HG02623 (cell line): ENCODE data around the gene HCAR2.
"Not testable (repeated sequence)": the region's sequence is repeated elsewhere in the genome, so short reads cannot be mapped to it uniquely, and the experiment has no call there.

ENCODE experiments used
- ATAC-seq: cut with Tn5 transposase; IDR thresholded peaks from one replicate; pipeline ENCODE4 v1.9.1; 2021; ENCODE audit warnings: moderate library complexity; ENCODE audit not compliant: unreplicated experiment

Gene HCAR2

DNA sequence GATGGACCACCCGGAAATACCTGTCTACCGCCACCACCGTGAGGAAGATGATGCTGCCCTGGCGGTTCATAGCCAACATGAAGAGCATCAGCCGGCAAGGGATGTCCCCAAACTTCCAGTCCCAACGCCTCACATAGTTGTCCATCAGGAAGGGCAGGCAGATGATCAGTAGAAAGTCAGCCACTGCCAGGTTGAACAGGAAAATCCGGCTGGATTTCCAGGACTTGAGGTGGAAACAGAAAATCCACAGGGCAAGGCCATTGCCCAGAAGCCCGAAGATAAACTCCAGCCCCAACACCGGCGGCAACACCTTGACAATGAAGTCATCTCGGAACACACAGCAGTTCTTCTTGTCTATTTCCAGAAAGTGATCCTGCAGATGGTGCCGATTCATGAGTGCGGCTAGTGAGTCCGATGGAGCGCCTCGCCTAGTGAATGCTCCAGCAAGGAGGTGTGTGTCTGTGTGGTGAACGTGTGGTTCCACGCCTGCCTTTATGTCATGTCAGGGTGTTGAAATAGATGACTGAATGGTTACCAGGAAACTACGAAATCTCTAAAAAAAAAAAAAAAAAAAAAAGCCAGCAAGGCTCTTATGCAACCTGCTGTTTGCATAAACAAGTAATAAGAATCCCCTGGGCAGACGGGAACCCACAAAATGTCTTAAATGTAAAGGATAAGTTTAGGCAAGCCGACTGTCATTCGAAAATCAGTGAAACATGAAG is at the start of gene HCAR2:
Gene HCAR2 (minus strand): TSS at position 468 of the 722 bp plus-strand sequence. CDS start 74 bp downstream, at position 394.
- ATAC-seq = not testable (repeated sequence)

DNA sequence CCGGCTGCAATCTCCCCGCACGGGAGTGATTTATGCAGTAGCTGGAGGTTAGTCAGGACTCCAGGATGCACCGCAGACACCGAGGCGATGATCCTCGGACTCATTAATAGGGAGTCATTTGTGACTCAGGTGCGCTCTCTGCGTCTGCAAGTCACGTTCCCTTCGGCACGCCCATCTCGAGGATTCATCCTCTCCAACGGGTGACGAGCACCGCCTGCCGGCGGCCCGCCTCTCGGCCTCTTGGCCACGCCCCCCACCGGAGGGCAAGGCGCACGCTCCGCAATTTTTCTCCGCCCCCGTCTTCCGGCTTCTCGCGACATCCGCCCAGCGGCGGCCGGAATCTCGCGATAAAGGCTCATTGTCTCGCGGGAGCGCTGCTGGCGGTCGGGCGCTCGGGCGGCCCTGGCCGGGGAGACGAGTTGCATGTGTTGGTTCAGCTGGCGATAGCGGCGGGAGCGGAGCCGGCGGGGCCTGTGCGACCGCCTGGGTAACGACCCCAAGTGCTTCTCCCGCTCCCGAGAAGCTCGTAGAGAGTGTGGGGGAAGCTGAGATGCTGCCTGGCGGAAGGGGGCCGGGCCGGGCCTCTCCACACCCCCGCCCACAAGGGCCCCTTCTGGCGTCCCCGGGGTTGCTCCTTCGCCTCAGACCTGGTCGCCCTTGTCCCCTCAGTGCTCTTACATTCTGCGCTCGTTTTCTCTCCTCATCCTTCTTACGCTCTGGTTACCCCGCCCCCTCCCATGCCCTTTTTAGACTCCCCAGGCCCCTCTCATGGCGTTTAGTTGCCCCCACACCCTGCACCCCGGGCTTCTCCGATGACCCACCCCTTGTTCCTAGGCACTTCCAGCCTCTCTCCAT is 49.5 kb upstream of the HCAR2 start, which contains the start of gene DENR:
Gene DENR (plus strand): TSS at position 361 of the 855 bp plus-strand sequence. CDS start 878 bp downstream, outside the sequence.
- peak; percentile 92 for ATAC-seq

DNA sequence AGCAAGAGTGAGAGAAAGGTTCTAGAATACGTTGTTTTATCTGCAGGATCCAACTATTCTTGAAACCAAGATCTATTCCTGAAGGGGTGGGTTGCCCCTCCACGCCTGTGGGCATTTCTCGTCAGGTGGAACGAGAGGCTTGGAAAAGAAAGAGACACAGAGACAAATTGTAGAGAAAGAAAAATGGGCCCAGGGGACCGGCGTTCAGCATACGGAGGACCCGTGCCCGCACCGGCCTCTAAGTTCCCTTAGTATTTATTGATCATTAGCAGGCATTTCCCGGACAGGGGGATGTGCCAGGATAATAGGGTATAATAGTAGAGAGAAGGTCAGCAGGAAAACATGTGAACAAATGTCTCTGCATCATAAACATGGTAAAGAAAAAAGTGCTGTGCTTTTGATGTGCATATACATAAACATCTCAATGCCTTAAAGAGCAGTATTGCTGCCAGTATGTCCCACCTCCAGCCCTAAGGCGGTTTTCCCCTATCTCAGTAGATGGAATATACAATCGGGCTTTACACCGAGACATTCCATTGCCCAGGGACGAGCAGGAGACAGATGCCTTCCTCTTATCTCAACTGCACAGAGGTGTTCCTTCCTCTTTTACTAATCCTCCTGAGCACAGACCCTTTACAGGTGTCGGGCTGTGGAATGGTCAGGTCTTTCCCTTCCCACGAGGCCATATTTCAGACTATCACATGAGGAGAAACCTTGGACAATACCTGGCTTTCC is 47.8 kb upstream of the HCAR2 start:
- ATAC-seq = not testable (repeated sequence)

DNA sequence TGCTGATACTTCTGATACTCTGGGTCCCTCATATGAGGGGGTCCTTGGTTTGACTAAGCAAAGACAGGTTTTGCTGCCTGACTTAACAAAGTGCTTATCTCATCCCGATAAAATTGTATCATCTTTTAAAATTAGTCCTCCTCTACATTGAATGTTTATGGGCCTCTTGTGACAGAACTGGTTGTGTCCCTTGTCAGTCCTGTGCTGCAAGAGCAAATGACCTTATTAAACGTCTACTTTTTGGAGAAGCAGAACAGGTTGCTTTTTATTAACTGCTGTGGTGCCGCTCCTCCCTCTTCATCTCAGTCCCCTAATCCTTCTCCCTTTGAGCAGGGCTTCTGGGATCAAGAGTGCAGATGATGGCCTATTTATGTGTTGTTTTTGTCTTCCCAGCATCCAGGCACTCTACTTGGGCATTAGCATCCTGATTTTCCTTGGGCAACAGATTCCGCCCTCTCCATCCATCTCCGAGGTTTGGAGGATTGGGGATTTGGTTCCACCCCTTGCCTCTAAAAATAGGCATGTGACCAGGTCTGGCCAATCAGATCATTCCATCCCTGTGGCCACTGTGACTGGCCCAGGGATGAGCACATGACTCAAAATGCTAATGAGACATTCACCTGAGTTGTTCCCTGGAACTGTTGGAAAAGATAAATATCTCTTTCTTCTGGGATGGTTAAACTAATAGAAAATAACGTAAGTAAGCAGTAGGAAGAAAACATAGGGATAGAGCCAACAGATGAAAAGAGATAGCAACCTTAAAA is 46.6 kb upstream of the HCAR2 start:
- ATAC-seq = no peak

DNA sequence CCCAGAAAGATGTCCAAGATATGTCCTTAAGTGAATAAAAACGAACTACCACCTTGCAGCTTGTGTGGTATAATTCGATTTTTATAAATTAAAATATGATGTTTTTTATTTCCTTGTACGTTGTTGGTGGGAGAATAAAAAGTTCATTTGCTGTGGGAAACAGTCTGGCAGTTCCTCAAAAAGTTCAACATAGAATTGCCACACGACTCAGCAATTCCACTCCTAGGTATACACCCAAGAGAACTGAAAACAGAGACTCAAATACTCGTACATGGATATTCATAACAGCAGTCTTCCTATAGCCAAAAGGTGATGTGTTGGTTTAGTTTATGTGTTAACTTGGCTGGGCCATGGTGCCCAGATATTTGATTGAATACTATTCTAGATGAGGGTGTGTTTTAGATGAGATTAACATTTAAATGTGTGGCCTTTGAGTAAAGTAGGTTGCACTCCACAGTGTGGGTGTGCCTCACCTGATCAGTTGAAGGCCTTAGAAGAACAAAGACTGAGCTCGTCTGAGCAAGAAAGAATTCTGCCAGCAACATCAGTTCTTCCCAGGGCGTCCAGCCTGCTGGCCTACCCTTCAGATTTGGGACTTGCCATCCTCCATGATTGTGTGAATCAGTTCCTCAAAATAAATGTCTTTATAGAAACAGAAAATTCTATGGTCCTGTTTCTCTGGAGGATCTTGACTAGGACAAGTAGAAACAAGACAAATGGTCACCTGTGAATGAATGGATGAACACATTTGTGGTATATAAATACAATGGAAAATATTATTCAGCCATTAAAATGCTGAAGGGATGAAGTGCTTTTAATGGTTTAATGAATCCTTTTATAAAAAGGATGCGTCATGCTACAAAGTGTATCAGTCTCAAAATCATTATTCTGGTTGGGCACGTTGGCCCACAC is 44.3 kb upstream of the HCAR2 start:
- no peak for ATAC-seq

DNA sequence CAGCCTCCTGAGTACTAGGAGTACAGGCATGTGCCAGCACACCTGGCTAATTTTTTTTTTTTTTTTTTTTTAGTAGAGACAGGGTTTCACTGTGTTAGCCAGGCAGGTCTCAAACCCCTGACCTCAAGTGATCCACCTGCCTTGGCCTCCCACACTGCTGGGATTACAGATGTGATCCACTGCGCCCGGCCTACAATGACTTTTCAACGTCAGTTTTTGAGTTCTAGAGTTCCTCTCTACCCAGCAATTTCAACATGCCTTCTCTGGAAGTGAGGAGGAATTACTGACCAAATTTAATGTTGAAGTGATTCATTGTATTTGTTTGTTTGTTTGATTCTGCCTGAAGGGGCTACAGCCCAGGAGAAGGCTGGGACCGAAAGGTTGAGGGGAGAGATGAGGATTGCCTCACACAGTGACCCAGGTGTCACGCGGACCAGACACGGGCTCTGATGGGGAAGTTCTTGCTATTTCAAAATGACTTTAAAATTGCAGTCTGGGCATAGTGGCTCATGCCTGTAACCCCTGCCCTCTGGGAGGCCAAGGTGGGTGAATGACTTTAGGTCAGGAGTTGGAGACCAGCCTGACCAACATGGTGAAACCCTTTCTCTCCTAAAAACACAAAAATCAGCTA is 40.9 kb upstream of the HCAR2 start:
- ATAC-seq = no peak

DNA sequence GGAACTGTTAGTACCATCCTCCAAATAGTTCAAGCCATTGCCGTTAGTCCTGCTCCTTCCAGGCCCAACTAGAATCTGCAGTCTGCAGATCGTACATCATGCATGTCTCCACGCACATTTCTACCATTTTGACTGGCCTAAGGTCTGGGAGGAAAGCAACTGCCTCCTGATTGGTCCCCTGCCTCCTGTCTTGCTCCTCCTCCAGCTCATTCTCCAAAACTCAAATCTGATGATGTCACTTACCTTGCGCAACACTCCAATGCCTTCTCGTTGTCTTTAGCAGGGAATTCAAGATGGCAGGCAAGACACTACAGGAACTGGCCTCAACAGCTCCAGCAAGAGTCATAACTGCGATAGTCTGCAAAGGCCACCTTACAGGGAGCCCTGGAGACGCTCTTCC is 37.2 kb upstream of the HCAR2 start:
- no peak for ATAC-seq

DNA sequence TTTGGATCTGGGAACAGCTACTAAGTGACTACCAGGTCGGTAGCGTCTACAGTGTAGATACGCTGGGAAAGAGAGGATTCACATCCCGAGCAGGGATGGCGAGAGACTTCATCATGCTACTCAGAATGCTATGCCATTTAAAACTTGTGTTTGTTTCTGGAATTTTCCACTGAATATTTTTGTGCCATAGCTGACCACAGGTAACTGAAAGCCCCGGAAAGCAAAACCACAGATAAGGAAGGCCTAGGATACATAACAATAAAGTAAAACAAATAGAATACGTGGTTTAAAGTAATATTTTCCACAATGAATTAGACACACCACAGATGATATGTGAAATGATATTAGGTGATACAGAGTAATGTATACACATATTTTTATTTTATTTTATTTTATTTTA is 35.4 kb upstream of the HCAR2 start:
- no peak for ATAC-seq

DNA sequence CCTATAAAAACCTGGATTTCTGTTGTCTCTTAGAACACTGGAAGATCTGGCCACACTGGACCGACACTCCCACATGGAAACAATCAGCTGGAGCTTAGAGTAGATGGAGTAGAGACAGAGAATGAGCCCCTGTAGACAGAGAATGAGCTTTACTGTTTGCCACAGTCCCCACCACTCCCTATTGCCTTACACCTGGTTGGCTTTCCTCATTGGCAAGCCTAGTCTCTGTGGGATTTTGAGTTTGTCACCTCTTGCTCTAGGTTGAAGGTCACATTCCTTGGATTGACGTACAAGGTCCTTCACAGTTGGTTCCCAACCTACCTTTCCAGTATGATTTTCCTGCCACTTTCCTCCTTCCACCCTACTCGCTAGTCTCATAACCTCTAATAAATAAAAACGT is 29.5 kb upstream of the HCAR2 start:
- no peak for ATAC-seq

DNA sequence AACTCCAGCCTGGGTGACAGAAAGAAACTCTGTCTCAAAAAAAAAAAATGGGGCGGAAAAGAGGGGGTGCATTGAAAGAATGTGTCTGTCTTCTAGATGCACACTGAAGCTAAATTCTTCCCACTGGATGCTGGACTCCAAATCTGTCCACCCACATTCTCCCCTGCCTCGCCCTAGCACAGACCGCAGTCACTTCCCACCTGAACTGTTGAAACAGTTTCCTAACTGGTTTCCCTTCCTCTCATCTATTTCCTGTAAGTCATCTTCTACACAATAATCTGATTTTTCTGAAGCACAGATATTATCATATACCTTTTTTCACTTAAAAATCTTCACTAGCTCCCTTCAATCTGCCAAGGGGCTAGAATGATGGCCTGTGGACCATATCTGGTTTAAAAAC is 29.0 kb upstream of the HCAR2 start:
- no peak for ATAC-seq

DNA sequence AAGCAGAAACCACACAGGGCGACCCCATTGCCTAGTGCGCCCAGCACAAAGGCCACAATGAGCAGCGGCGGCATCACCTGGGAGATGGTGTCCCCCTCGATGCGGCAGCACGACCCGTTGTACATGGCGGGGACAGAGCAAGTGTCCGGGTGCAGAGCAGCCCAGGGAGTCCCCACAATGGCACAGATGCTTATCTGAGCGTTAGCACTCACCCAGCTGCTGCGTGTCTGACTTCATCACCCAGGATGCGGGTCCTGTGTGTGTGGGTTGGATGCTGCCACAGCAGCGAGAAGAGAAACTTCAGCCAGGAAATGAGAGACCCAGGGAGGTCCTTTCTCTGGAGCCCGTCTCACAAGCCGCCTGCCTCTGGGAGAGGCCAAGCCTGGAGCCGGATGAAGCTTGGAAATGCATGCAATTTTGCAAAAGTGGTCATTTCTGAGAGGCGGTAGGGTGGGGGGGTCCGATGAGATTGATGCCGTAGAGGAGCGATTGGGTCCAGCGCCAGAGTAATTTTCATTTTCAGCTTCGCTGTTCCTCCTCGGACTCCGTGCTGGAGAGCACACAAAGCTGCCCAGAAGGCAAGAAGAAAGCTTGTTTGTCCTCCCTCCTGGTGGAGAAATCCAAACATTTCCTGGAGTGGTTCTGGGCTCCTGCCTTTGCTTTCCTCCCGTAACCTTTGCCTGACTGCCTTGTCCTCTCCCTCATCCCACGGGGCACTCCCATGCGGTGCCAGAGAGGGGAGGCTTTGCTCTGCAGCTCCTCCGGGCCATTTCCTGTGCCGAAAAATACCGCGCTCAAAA is 27.3 kb upstream of the HCAR2 start, which contains the start of gene HCAR1:
Gene HCAR1 (minus strand): TSS at position 630 of the 800 bp plus-strand sequence. CDS start 505 bp downstream, at position 125.
- no peak for ATAC-seq

DNA sequence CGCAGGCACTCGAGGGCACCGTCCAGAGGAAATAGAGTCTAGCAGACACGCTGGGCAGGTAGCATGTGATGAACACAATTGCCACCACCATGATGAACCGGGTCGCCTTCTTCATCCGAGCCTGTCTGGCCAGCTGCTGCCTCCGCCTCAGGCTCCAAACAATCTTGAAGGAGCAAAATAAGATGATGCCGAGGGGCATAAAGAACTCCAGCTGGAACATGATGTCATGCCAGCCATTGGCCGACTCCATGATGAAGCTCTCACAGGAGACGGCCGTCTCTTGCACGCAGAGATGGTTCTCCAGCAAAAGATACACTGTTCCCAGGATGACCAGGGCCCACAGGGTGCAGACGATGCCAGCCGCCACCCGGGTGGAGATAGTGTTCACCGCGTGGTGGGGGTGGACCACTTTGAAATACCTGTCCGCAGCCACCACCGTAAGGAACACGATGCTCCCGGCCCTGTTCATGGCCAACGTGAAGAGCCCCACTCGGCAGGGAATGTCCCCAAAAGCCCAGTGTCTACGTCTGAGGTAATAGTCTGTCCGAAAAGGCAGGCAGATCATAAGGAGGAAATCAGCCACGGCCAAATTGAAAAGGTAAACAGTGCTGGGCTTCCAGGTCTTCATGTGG is 26.5 kb upstream of the HCAR2 start:
- ATAC-seq = no peak

DNA sequence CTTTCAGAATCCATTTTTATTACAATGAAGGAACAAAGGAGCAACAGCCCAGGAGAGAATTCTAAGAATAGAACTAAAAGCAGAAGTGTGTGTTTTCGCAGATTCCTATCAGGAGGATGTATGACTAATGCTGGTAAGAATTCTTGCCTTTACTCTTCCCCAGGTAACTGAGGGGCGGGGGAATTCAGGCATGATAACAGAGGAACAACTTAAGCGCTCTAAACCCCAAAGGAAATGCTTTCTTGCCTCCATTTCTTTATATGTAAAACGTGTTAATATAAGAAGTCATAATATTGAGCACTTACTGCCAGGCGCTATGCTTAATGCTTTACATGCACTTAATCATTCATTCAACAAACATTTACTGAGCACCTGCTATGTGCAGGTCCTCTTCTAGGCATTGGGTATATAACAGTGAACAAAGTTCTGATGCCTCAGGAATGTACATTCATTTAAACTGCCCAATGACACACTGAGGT is 23.0 kb upstream of the HCAR2 start:
- no peak for ATAC-seq

DNA sequence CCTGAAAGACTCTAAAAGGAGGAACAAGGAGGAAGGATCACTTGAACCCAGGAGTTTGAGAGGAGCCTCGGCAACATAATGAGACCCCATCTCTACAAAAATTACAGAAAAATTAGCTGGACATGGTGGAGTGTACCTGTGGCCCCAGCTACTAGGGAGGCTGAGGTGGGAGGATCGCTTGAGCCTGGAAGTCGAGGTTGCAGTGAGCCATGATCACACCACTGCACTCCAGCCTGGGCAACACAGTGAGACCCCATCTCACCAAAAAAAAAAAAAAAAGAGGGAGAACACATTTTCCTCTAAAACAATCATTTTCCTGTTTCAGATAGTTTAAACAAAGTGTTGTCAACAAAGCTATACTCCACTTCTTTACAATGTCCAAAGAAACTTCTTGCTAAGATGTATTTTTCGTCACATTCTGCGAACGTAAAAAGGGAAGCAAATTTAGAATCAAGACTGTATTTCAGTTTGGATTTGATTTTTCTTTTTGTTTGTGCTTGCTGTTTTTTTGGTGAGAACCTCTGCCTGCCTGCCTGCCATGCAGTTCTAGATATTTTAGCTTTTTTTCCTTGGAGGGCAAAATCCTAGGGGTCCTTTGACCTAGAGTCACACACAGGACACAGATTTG is 22.4 kb upstream of the HCAR2 start:
- no peak for ATAC-seq

DNA sequence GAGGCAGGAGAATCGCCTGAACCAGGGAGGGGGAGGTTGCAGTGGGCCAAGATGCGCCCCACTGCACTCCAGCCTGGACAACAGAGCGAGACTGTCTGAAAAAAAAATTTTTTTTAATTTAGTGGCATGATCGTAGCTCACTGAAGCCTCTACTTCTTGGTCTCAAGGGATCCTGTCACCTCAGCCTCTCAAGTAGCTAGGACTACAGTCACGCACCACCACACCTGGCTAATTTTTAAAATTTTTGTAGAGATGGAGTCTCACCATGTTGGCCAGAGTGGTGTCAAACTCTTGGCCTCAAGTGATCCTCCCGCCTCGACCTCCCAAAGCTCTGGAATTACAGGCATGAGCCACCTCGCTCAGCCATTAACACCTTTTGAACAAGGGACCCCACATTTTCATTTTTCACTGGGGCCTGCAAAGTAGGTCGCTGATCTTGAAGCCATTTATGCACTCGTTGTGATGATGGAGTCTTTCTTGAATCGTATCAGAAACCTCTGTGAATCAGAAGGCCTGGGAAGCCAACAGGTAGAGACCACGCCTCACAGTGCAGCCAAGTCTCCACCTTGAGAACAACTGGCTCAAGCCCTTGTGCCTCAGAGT is 21.6 kb upstream of the HCAR2 start:
- no peak for ATAC-seq

DNA sequence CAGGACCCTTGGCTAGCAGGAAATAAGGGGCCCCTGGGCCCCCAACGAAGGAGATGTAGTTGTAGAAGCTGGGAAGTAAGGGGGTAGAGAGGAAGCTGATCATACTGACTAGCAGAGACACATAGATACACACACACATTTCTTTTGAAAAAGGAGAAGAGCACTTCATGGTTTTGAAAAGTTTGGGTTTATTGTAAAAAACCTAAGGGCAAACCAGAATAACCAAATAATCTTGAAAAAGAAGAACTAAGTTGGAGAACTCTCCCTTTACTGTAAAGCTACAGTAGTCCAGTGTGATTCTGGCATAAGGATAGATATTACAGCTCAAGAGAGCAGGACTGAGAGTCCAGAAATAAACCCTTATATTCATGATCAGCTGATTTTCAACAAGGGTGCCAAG is 19.2 kb upstream of the HCAR2 start:
- no peak for ATAC-seq

DNA sequence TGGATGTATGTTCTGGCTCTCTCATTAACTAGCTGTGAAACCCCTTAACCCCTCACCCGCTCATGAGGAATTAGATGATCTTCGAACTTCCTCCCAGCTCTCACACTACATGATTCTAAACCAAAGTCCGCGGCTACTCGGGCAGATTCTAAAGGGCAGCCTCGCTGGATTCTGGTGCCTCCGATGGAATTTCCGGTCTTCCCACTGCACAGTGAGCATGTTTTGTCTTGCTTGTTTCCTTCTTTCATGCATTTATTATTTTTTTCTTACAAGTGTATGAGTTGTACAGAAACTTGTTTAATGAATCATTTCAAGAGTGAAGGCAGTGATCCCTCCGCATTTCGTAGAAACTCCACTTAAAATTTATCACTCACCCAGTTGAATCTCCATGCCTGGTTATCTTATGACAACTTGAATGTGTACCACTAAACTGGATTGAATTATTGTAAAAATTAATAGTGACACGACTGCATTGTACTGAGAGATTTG is 17.9 kb upstream of the HCAR2 start:
- ATAC-seq = no peak
